A549 (cell line): Measurements from ENCODE around the gene SMARCA4.

Source experiments
- FOSL2 ChIP-seq, 2 experiments: fragments of 450-650 bp in 1 of 2; fragments of >200 bp in 1 of 2; sonication (Bioruptor Twin) in 1 of 2; formaldehyde crosslinking; IDR thresholded peaks; 2 replicates each; pipeline versions ENCODE4 v1.5.0 to v1.6.1; 2016 to 2020; ENCODE audit warnings: mild to moderate bottlenecking in 1 of 2, moderate library complexity in 1 of 2
- POLR2A ChIP-seq: IDR thresholded peaks from 2 replicates; pipeline ENCODE4 v1.6.1; 2012; ENCODE audit warnings: mild to moderate bottlenecking, low read length

DNA sequence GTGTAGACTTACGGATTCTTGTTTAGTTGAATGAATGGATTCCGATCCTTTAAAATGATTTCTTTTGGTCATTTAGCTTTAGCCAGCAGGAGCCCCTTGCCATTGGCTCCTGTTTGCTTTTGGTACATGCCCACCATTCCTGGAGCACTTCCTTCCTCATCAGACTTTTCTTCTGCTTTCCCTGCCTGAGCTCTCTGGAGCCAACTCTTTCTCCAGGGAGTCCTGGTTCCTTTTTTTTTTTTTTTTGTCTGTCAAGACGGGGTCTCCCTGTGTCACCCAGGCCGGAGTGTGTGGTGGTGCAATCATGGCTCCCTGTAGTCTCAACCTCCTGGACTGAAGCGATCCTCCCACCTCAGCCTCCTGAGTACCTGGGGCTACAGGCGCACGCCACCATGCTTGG is 37.8 kb downstream of the SMARCA4 start:
- TF ChIP-seq POLR2A: no peak
- no peak for TF ChIP-seq FOSL2 (IDR thresholded peaks at IDR 0.05)
- no peak for TF ChIP-seq FOSL2 (CRISPR knock-in tag; IDR thresholded peaks at IDR 0.05)
